Activated CD4-positive, alpha-beta T cell treated with anti-CD3 and anti-CD28 coated beads for 36 hours (primary cell): ENCODE results near the gene INPP5A. TPM values are rescaled to one million over a fixed set of nuclear protein-coding genes. Genes with fewer than 3 reads are reported as not detected.
"Not testable (repeated sequence)": the region's sequence is repeated elsewhere in the genome, so short reads cannot be mapped to it uniquely, and the experiment has no call there.

ENCODE experiments used
- ATAC-seq: fragments of 200-7000 bp; cut with Tn5 transposase; one replicate; pipeline ENCODE4 v1.10.0; 2021; ENCODE audit warnings: mild to moderate bottlenecking, moderate library complexity
- CTCF ChIA-PET: fragments of 350-600 bp; sonication (Branson Sonifier 250); formaldehyde crosslinking; loops from one replicate; lab custom pipeline; 2021; ENCODE audit warnings: antibody characterized with exemption; lab: Charles Lee
- POLR2A ChIA-PET: fragments of 350-600 bp; sonication (Branson Sonifier 250); formaldehyde crosslinking; loops from one replicate; lab custom pipeline; 2021; ENCODE audit warnings: antibody characterized with exemption, inconsistent platforms; lab: Charles Lee
- DNase-seq: peaks from one replicate; pipeline ENCODE4 v3.0.0-alpha.2; 2020
- H3K27ac Mint-ChIP-seq: one replicate; pipeline ENCODE4 v1.8.0; 2021; ENCODE audit warnings: mixed read lengths
- H3K27me3 Mint-ChIP-seq: one replicate; pipeline ENCODE4 v1.8.0; 2021; ENCODE audit warnings: mixed read lengths
- H3K36me3 Mint-ChIP-seq: one replicate; pipeline ENCODE4 v1.8.0; 2021; ENCODE audit warnings: low read depth, mixed read lengths
- H3K4me1 Mint-ChIP-seq: one replicate; pipeline ENCODE4 v1.8.0; 2021; ENCODE audit warnings: mixed read lengths
- H3K4me3 Mint-ChIP-seq: one replicate; pipeline ENCODE4 v1.8.0; 2021; ENCODE audit warnings: mild to moderate bottlenecking, moderate library complexity, mixed read lengths
- H3K9me3 Mint-ChIP-seq: one replicate; pipeline ENCODE4 v1.8.0; 2021; ENCODE audit warnings: low read depth, mixed read lengths
- intact Hi-C, 2 experiments: fragments of 100-400 bp; cut with DNase I in 1 of 2; cut with micrococcal nuclease in 1 of 2; formaldehyde crosslinking; loops; one replicate each; pipeline versions ENCODE4 v1.14.2 to v1.15.1; 2022 to 2024; cut with DNase I, micrococcal nuclease
- total RNA-seq, 2 experiments: library from RNA; stranded (reverse); gene quantifications; one replicate each; pipeline ENCODE4 v1.2.3, GENCODE V29; 2021

INPP5A gene
- total RNA-seq, 2 experiments from 2014 or later: 8.1 to 9.3 TPM

GRCh38 chr10:132497063-132497680 is 40.4 kb upstream of the INPP5A start:
- no peak overlapping the region for H3K4me3 Mint-ChIP-seq
- H3K27ac Mint-ChIP-seq: no peak overlapping the region
- DNase-seq (peak; percentile 0), ATAC-seq (no peak)
- ChIA-PET CTCF (no interaction called here), POLR2A (no interaction called here)
- H3K27me3 Mint-ChIP-seq: peaks cover 3% of the 10 kb centered on the region
- H3K36me3 Mint-ChIP-seq: no peaks in the 10 kb centered on the region
- intact Hi-C loops: no loop called here
- no peaks in the 10 kb centered on the region for H3K4me1 Mint-ChIP-seq
- H3K9me3 Mint-ChIP-seq: no peaks in the 10 kb centered on the region

GRCh38 chr10:132497861-132498561 is 39.6 kb upstream of the INPP5A start:
- Mint-ChIP-seq H3K27me3 (peaks cover 3% of the 10 kb centered on the region), H3K9me3 (no peaks in the 10 kb centered on the region)
- POLR2A ChIA-PET: no interaction called here

GRCh38 chr10:132498562-132499366 is 38.8 kb upstream of the INPP5A start:
- ChIA-PET CTCF (no interaction called here), POLR2A (interaction anchor here (0.6 kb wide), 1 partner anchor 19 kb away, joined by 3 read pairs; no protein-coding TSS in a partner anchor)
- H3K36me3 Mint-ChIP-seq: no peaks in the 10 kb centered on the region
- no peaks in the 10 kb centered on the region for H3K4me1 Mint-ChIP-seq
- peaks cover 3% of the 10 kb centered on the region for H3K27me3 Mint-ChIP-seq
- ATAC-seq (no peak), DNase-seq (peak; percentile 1)
- no peaks in the 10 kb centered on the region for H3K9me3 Mint-ChIP-seq
- no peak overlapping the region for H3K27ac Mint-ChIP-seq
- intact Hi-C loops: no loop called here
- no peak overlapping the region for H3K4me3 Mint-ChIP-seq

More at GRCh38 chr10:132497861-132498561, 39.6 kb upstream of the INPP5A start:
- ATAC-seq (no peak), DNase-seq (peak; percentile 3)
- Mint-ChIP-seq H3K36me3 (no peaks in the 10 kb centered on the region), H3K4me3 (no peak overlapping the region), H3K4me1 (no peaks in the 10 kb centered on the region), H3K27ac (no peak overlapping the region)
- intact Hi-C loops: no loop called here
- CTCF ChIA-PET: no interaction called here

GRCh38 chr10:132499367-132499685 is 38.3 kb upstream of the INPP5A start:
- Mint-ChIP-seq H3K36me3 (no peaks in the 10 kb centered on the region), H3K4me3 (no peak overlapping the region), H3K4me1 (no peaks in the 10 kb centered on the region), H3K27me3 (peaks cover 3% of the 10 kb centered on the region), H3K27ac (no peak overlapping the region), H3K9me3 (no peaks in the 10 kb centered on the region)
- DNase-seq (peak; percentile 1), ATAC-seq (no peak)
- intact Hi-C loops: no loop called here
- ChIA-PET POLR2A (interaction anchor here (0.6 kb wide), 1 partner anchor 20 kb away, joined by 3 read pairs; no protein-coding TSS in a partner anchor), CTCF (no interaction called here)

GRCh38 chr10:132500781-132501415 is 36.7 kb upstream of the INPP5A start:
- H3K4me3 Mint-ChIP-seq: no peak overlapping the region
- ChIA-PET POLR2A (no interaction called here), CTCF (interaction anchor here (1.1 kb wide), 1 partner anchor 122 kb away, joined by 3 read pairs; no protein-coding TSS in a partner anchor)
- no peak overlapping the region for H3K27ac Mint-ChIP-seq
- ATAC-seq (no peak), DNase-seq (no peak)
- H3K27me3 Mint-ChIP-seq: peaks cover 3% of the 10 kb centered on the region
- no peaks in the 10 kb centered on the region for H3K9me3 Mint-ChIP-seq
- no peaks in the 10 kb centered on the region for H3K36me3 Mint-ChIP-seq
- no peaks in the 10 kb centered on the region for H3K4me1 Mint-ChIP-seq
- intact Hi-C loops: no loop called here

GRCh38 chr10:132502544-132503300 is 34.9 kb upstream of the INPP5A start:
- Mint-ChIP-seq H3K4me1 (no peaks in the 10 kb centered on the region), H3K27ac (no peak overlapping the region), H3K27me3 (peaks cover 3% of the 10 kb centered on the region), H3K4me3 (no peak overlapping the region), H3K9me3 (no peaks in the 10 kb centered on the region), H3K36me3 (no peaks in the 10 kb centered on the region)
- ATAC-seq: no peak
- ChIA-PET CTCF (no interaction called here), POLR2A (no interaction called here)
- intact Hi-C loops: no loop called here
- DNase-seq: peak; percentile 1

- H3K27ac Mint-ChIP-seq: no peak overlapping the region
- no peaks in the 10 kb centered on the region for H3K4me1 Mint-ChIP-seq
- ChIA-PET POLR2A (no interaction called here), CTCF (no interaction called here)
- H3K4me3 Mint-ChIP-seq: no peak overlapping the region
- peak; percentile 1 for DNase-seq
- H3K36me3 Mint-ChIP-seq: no peaks in the 10 kb centered on the region
- intact Hi-C loops: no loop called here
- H3K27me3 Mint-ChIP-seq: peaks cover 3% of the 10 kb centered on the region
- no peak for ATAC-seq
- no peaks in the 10 kb centered on the region for H3K9me3 Mint-ChIP-seq
Measured at GRCh38 chr10:132503581-132504421, 33.8 kb upstream of the INPP5A start.

GRCh38 chr10:132504501-132505272 is 32.9 kb upstream of the INPP5A start:
- ATAC-seq: no peak
- peaks cover 3% of the 10 kb centered on the region for H3K27me3 Mint-ChIP-seq
- CTCF ChIA-PET: no interaction called here
- peak; percentile 2 for DNase-seq
- intact Hi-C loops: no loop called here
- H3K4me1 Mint-ChIP-seq: no peaks in the 10 kb centered on the region
- POLR2A ChIA-PET: no interaction called here
- H3K36me3 Mint-ChIP-seq: no peaks in the 10 kb centered on the region
- H3K9me3 Mint-ChIP-seq: no peaks in the 10 kb centered on the region
- H3K27ac Mint-ChIP-seq: no peak overlapping the region
- H3K4me3 Mint-ChIP-seq: no peak overlapping the region

- intact Hi-C loops, H3K27me3 Mint-ChIP-seq, H3K9me3 Mint-ChIP-seq, H3K4me1 Mint-ChIP-seq, H3K27ac Mint-ChIP-seq, POLR2A ChIA-PET, H3K36me3 Mint-ChIP-seq, H3K4me3 Mint-ChIP-seq, DNase-seq, ATAC-seq, CTCF ChIA-PET: not testable (repeated sequence)
Measured at GRCh38 chr10:132505546-132505945, 32.0 kb upstream of the INPP5A start.
